Measurements from ENCODE around the gene TFB1M.

The TFB1M gene

DNA sequence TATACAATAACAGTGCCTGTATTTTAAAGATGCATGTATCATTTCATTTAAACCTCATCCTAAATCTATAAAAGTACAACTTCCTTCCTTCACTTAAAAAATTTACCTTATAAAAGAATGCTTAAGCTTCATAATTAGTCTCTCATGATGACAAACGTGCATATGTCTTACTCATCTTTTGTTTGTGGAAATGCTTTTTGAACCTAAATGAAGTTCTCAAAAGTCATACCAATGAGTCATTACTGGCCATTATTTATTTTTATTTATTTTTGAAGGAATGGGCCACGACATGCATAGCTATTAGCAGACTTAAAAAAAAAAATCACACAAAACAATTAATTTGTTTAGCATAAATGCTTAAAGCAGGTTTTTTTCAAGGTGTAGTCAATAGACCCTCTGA lies 3.7 kb downstream of the TFB1M start:
- no peak overlapping the region for H3K4me3 ChIP-seq (ENCODE audit: low read length)
- no peaks in the 10 kb centered on the region for H4K20me1 ChIP-seq (ENCODE audit: insufficient read depth, low read length)
- H2AFZ ChIP-seq (ENCODE audit: low read length): no peak overlapping the region
- peaks cover 11% of the 10 kb centered on the region for H3F3A ChIP-seq (ENCODE audit: insufficient read depth, low read length)
- H3K36me3 ChIP-seq (replicated peaks; ENCODE audit: insufficient read depth, low read length): no peaks in the 10 kb centered on the region
- DNase-seq: no peak
- no peaks in the 10 kb centered on the region for H3K79me2 ChIP-seq (ENCODE audit: low read length)
- no peaks in the 10 kb centered on the region for H3K9me3 ChIP-seq (replicated peaks; ENCODE audit: insufficient read depth, low read length)
- H3K27me3 ChIP-seq (replicated peaks; ENCODE audit: insufficient read depth, low read length): no peaks in the 10 kb centered on the region
- H3K4me1 ChIP-seq (ENCODE audit: low read length): no peaks in the 10 kb centered on the region
- H3K9me2 ChIP-seq (replicated peaks; ENCODE audit: insufficient read depth, low read length): no peaks in the 10 kb centered on the region
- TF ChIP-seq EZH2 (optimal IDR thresholded peaks at IDR 0.05; ENCODE audit: low read depth, low read length) (no peak), EZH2phosphoT487 (IDR thresholded peaks at IDR 0.05; ENCODE audit: low read length) (no peak)
- TF ChIP-seq, protein P1, sequence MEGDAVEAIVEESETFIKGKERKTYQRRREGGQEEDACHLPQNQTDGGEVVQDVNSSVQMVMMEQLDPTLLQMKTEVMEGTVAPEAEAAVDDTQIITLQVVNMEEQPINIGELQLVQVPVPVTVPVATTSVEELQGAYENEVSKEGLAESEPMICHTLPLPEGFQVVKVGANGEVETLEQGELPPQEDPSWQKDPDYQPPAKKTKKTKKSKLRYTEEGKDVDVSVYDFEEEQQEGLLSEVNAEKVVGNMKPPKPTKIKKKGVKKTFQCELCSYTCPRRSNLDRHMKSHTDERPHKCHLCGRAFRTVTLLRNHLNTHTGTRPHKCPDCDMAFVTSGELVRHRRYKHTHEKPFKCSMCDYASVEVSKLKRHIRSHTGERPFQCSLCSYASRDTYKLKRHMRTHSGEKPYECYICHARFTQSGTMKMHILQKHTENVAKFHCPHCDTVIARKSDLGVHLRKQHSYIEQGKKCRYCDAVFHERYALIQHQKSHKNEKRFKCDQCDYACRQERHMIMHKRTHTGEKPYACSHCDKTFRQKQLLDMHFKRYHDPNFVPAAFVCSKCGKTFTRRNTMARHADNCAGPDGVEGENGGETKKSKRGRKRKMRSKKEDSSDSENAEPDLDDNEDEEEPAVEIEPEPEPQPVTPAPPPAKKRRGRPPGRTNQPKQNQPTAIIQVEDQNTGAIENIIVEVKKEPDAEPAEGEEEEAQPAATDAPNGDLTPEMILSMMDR (IDR thresholded peaks at IDR 0.05; ENCODE audit: low read length): no peak
- no peak overlapping the region for H3K4me2 ChIP-seq (ENCODE audit: low read depth, low read length)
- no peak overlapping the region for H3K27ac ChIP-seq (ENCODE audit: low read length)
- H3K9ac ChIP-seq (ENCODE audit: low read length): no peak overlapping the region

GRCh38 chr6:155309150-155309549 lies 5.1 kb downstream of the TFB1M start:
- no peaks in the 10 kb centered on the region for H4K20me1 ChIP-seq (ENCODE audit: insufficient read depth, low read length)
- no peaks in the 10 kb centered on the region for H3K36me3 ChIP-seq (replicated peaks; ENCODE audit: insufficient read depth, low read length)

GRCh38 chr6:155306958-155307357 lies 7.3 kb downstream of the TFB1M start:
- H3K4me3 ChIP-seq (ENCODE audit: low read length): no peak overlapping the region
- no peaks in the 10 kb centered on the region for H3K79me2 ChIP-seq (ENCODE audit: low read length)
- H3F3A ChIP-seq (ENCODE audit: insufficient read depth, low read length): no peaks in the 10 kb centered on the region
- H4K20me1 ChIP-seq (ENCODE audit: insufficient read depth, low read length): no peaks in the 10 kb centered on the region
- no peak overlapping the region for H3K27ac ChIP-seq (ENCODE audit: low read length)
- H3K4me1 ChIP-seq (ENCODE audit: low read length): no peaks in the 10 kb centered on the region
- H3K9me2 ChIP-seq (replicated peaks; ENCODE audit: insufficient read depth, low read length): no peaks in the 10 kb centered on the region
- no peaks in the 10 kb centered on the region for H3K9me3 ChIP-seq (replicated peaks; ENCODE audit: insufficient read depth, low read length)
- H3K4me2 ChIP-seq (ENCODE audit: low read depth, low read length): no peak overlapping the region
- H3K36me3 ChIP-seq (replicated peaks; ENCODE audit: insufficient read depth, low read length): no peaks in the 10 kb centered on the region
- TF ChIP-seq, protein P1 (IDR thresholded peaks at IDR 0.05; ENCODE audit: low read length): no peak
- no peak for TF ChIP-seq EZH2 (optimal IDR thresholded peaks at IDR 0.05; ENCODE audit: low read depth, low read length)
- no peak for TF ChIP-seq EZH2phosphoT487 (IDR thresholded peaks at IDR 0.05; ENCODE audit: low read length)
- no peak overlapping the region for H2AFZ ChIP-seq (ENCODE audit: low read length)
- H3K27me3 ChIP-seq (replicated peaks; ENCODE audit: insufficient read depth, low read length): no peaks in the 10 kb centered on the region
- DNase-seq: no peak
- no peak overlapping the region for H3K9ac ChIP-seq (ENCODE audit: low read length)

More at GRCh38 chr6:155309150-155309549, 5.1 kb downstream of the TFB1M start:
- H3K9me2 ChIP-seq (replicated peaks; ENCODE audit: insufficient read depth, low read length): no peaks in the 10 kb centered on the region
- H3K9ac ChIP-seq (ENCODE audit: low read length): no peak overlapping the region
- no peak overlapping the region for H3K4me3 ChIP-seq (ENCODE audit: low read length)
- H3K27ac ChIP-seq (ENCODE audit: low read length): no peak overlapping the region
- no peaks in the 10 kb centered on the region for H3K27me3 ChIP-seq (replicated peaks; ENCODE audit: insufficient read depth, low read length)
- H3K9me3 ChIP-seq (replicated peaks; ENCODE audit: insufficient read depth, low read length): no peaks in the 10 kb centered on the region
- H3K4me2 ChIP-seq (ENCODE audit: low read depth, low read length): no peak overlapping the region
- DNase-seq: no peak
- no peaks in the 10 kb centered on the region for H3F3A ChIP-seq (ENCODE audit: insufficient read depth, low read length)
- H3K79me2 ChIP-seq (ENCODE audit: low read length): no peaks in the 10 kb centered on the region
- H2AFZ ChIP-seq (ENCODE audit: low read length): no peak overlapping the region
- H3K4me1 ChIP-seq (ENCODE audit: low read length): no peaks in the 10 kb centered on the region
- TF ChIP-seq EZH2 (optimal IDR thresholded peaks at IDR 0.05; ENCODE audit: low read depth, low read length) (no peak), EZH2phosphoT487 (IDR thresholded peaks at IDR 0.05; ENCODE audit: low read length) (no peak)
- TF ChIP-seq, protein P1 (IDR thresholded peaks at IDR 0.05; ENCODE audit: low read length): no peak

Data from MM.1S (cell line).